Panc1 (cell line): ENCODE data around the gene D2HGDH. TPM values are rescaled to one million over a fixed set of nuclear protein-coding genes. Genes with fewer than 3 reads are reported as not detected.

Source experiments
- ATAC-seq: fragments of 200-7000 bp; cut with Tn5 transposase; 2 replicates; pipeline ENCODE4 v1.9.1; 2020; ENCODE audit warnings: mild to moderate bottlenecking, moderate library complexity
- BruUV-seq: library from RNA; stranded (reverse); fragments of 400-500 nt; replicated peaks from 2 replicates; lab custom pipeline; 2021; lab: Mats Ljungman, UMichigan
- CTCF ChIA-PET: fragments of 300-600 bp; sonication (Branson Sonifier 250); formaldehyde crosslinking; loops from one replicate; lab custom pipeline; 2022; ENCODE audit warnings: antibody characterized with exemption; lab: Charles Lee
- POLR2A ChIA-PET: fragments of 300-600 bp; sonication (Branson Sonifier 250); formaldehyde crosslinking; loops from one replicate; lab custom pipeline; 2022; ENCODE audit warnings: antibody characterized with exemption; lab: Charles Lee
- DNase-seq: peaks from one replicate; pipeline ENCODE4 v3.0.0-alpha.2; 2010; ENCODE audit warnings: low read depth, low spot score
- H3K27ac ChIP-seq: 2 replicates; pipeline ENCODE4 v1.5.1; 2011; ENCODE audit warnings: mild to moderate bottlenecking, low read length, inconsistent platforms
- H3K27me3 ChIP-seq: fragments of 200-500 bp; sonication (Bioruptor generic); 2 replicates; pipeline ENCODE4 v1.6.0; 2014; ENCODE audit warnings: low read length, inconsistent platforms; ENCODE audit not compliant: control insufficient read depth, insufficient read depth
- H3K36me3 ChIP-seq: fragments of 200-500 bp; sonication (Bioruptor generic); 2 replicates; pipeline ENCODE4 v1.5.1; 2014; ENCODE audit warnings: inconsistent platforms, mild to moderate bottlenecking, low read length, moderate library complexity; ENCODE audit not compliant: control insufficient read depth, insufficient read depth
- H3K4me1 ChIP-seq: 2 replicates; pipeline ENCODE4 v1.5.1; 2011; ENCODE audit warnings: inconsistent platforms, mild to moderate bottlenecking, low read length, moderate library complexity; ENCODE audit not compliant: control insufficient read depth, insufficient read depth
- H3K4me3 ChIP-seq, 2 experiments: 2 replicates each; pipeline ENCODE4 v1.5.1; 2011 to 2012; ENCODE audit warnings: low read depth in 2 of 2, low read length in 2 of 2, mild to moderate bottlenecking in 2 of 2, inconsistent platforms in 1 of 2, moderate library complexity in 1 of 2
- H3K9me3 ChIP-seq: fragments of 200-500 bp; sonication (Bioruptor generic); 2 replicates; pipeline ENCODE4 v1.5.1; 2014; ENCODE audit warnings: low read depth, mild to moderate bottlenecking, inconsistent platforms, low read length, moderate library complexity; ENCODE audit not compliant: control insufficient read depth, insufficient read depth
- POLR2AphosphoS5 ChIP-seq: IDR thresholded peaks from 2 replicates; pipeline ENCODE4 v1.6.1; 2012; ENCODE audit warnings: mild to moderate bottlenecking, low read depth, low read length, moderate library complexity
- SIN3A ChIP-seq: IDR thresholded peaks from 2 replicates; pipeline ENCODE4 v1.6.1; 2012; ENCODE audit warnings: low read depth, mild to moderate bottlenecking, low read length, moderate library complexity, borderline replicate concordance; ENCODE audit not compliant: insufficient read depth
- TCF7L2 ChIP-seq: IDR thresholded peaks from 2 replicates; pipeline ENCODE4 v1.6.1; 2011; ENCODE audit warnings: mild to moderate bottlenecking, low read depth, low read length, inconsistent platforms
- in situ Hi-C: cut with HindIII; loops from 2 replicates; pipeline ENCODE4 v1.10.0; 2016; ENCODE audit warnings: low sequenced_read_pairs, low pct_unique_long_range_greater_than_20kb
- intact Hi-C: fragments of 100-400 bp; cut with micrococcal nuclease; formaldehyde crosslinking; loops from one replicate; pipeline ENCODE4 v1.10.0; 2022; ENCODE audit not compliant: unreplicated experiment
- total RNA-seq: library from RNA; stranded (reverse); gene quantifications from one replicate; pipeline ENCODE4 v1.2.1, GENCODE V29; 2021; ENCODE audit not compliant: unreplicated experiment
- TF ChIP-seq, protein P1 (sequence below), 2 experiments: IDR thresholded peaks; 2 replicates each; pipeline ENCODE4 v1.6.1; 2011 to 2012; ENCODE audit warnings: low read depth in 2 of 2, control low read depth in 1 of 2, low read length in 1 of 2, mild to moderate bottlenecking in 1 of 2, moderate library complexity in 1 of 2; ENCODE audit not compliant: insufficient read depth in 1 of 2
- TF ChIP-seq, protein P2 (sequence below): fragments of 450-650 bp; IDR thresholded peaks from 2 replicates; pipeline ENCODE4 v1.5.1; 2017; ENCODE audit warnings: mild to moderate bottlenecking

D2HGDH gene
- total RNA-seq, 1 experiment from 2014 or later = 53.0 TPM

GRCh38 chr2:241777170-241777685 is 42.8 kb downstream of the D2HGDH start:
- no TSS peak for BruUV-seq
- DNase-seq (no peak), ATAC-seq (no peak)
- POLR2A ChIA-PET = no interaction called here
- no peak for TF ChIP-seq POLR2AphosphoS5
- no peak for TF ChIP-seq TCF7L2
- TF ChIP-seq, protein P1, sequence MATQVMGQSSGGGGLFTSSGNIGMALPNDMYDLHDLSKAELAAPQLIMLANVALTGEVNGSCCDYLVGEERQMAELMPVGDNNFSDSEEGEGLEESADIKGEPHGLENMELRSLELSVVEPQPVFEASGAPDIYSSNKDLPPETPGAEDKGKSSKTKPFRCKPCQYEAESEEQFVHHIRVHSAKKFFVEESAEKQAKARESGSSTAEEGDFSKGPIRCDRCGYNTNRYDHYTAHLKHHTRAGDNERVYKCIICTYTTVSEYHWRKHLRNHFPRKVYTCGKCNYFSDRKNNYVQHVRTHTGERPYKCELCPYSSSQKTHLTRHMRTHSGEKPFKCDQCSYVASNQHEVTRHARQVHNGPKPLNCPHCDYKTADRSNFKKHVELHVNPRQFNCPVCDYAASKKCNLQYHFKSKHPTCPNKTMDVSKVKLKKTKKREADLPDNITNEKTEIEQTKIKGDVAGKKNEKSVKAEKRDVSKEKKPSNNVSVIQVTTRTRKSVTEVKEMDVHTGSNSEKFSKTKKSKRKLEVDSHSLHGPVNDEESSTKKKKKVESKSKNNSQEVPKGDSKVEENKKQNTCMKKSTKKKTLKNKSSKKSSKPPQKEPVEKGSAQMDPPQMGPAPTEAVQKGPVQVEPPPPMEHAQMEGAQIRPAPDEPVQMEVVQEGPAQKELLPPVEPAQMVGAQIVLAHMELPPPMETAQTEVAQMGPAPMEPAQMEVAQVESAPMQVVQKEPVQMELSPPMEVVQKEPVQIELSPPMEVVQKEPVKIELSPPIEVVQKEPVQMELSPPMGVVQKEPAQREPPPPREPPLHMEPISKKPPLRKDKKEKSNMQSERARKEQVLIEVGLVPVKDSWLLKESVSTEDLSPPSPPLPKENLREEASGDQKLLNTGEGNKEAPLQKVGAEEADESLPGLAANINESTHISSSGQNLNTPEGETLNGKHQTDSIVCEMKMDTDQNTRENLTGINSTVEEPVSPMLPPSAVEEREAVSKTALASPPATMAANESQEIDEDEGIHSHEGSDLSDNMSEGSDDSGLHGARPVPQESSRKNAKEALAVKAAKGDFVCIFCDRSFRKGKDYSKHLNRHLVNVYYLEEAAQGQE (IDR thresholded peaks at IDR 0.05; ENCODE audit: insufficient read depth in 1 of 2, low read depth in 2 of 2, low read length in 1 of 2) = no peak
- TF ChIP-seq, protein P2, sequence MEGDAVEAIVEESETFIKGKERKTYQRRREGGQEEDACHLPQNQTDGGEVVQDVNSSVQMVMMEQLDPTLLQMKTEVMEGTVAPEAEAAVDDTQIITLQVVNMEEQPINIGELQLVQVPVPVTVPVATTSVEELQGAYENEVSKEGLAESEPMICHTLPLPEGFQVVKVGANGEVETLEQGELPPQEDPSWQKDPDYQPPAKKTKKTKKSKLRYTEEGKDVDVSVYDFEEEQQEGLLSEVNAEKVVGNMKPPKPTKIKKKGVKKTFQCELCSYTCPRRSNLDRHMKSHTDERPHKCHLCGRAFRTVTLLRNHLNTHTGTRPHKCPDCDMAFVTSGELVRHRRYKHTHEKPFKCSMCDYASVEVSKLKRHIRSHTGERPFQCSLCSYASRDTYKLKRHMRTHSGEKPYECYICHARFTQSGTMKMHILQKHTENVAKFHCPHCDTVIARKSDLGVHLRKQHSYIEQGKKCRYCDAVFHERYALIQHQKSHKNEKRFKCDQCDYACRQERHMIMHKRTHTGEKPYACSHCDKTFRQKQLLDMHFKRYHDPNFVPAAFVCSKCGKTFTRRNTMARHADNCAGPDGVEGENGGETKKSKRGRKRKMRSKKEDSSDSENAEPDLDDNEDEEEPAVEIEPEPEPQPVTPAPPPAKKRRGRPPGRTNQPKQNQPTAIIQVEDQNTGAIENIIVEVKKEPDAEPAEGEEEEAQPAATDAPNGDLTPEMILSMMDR = no peak
- TF ChIP-seq SIN3A = no peak
- no peak overlapping the region for H3K27ac ChIP-seq
- no peaks in the 10 kb centered on the region for H3K36me3 ChIP-seq
- no peak overlapping the region for H3K4me3 ChIP-seq
- H3K4me1 ChIP-seq = peaks cover 28% of the 10 kb centered on the region
- in situ Hi-C loops (no loop called here), intact Hi-C loops (no loop called here)
- peaks cover 6% of the 10 kb centered on the region; the same call in 1 of the 2 replicates for H3K9me3 ChIP-seq
- no peaks in the 10 kb centered on the region for H3K27me3 ChIP-seq
- CTCF ChIA-PET = no interaction called here

- no peaks in the 10 kb centered on the region for H3K36me3 ChIP-seq
- H3K4me1 ChIP-seq = peaks cover 28% of the 10 kb centered on the region
- ChIA-PET POLR2A (no interaction called here), CTCF (interaction anchor here (0.5 kb wide), 1 partner anchor 47 kb away, joined by 9 read pairs; no protein-coding TSS in a partner anchor)
- peak; percentile 27; the same call in 1 of the 2 replicates for ATAC-seq
- no TSS peak for BruUV-seq
- no peaks in the 10 kb centered on the region for H3K27me3 ChIP-seq
- H3K27ac ChIP-seq = no peak overlapping the region; the same call in 1 of the 2 replicates
- peaks cover 6% of the 10 kb centered on the region; the same call in 1 of the 2 replicates for H3K9me3 ChIP-seq
- in situ Hi-C loops = no loop called here
- no peak for TF ChIP-seq POLR2AphosphoS5
- TF ChIP-seq, protein P2 = no peak
- TF ChIP-seq, protein P1 (IDR thresholded peaks at IDR 0.05; ENCODE audit: insufficient read depth in 1 of 2, low read depth in 2 of 2, low read length in 1 of 2) = no peak
- TF ChIP-seq SIN3A = no peak
- no peak for TF ChIP-seq TCF7L2
- no peak for DNase-seq
- no peak overlapping the region for H3K4me3 ChIP-seq
- intact Hi-C loops = no loop called here
Observed at GRCh38 chr2:241777686-241778627, 43.5 kb downstream of the D2HGDH start.
